Measurements from ENCODE around the gene GPANK1.

GRCh38 chr6:31697555-31697954 lies 32.8 kb upstream of the GPANK1 start:
- TF ChIP-seq CTCF (IDR thresholded peaks at IDR 0.05) (no peak), POLR2A (IDR thresholded peaks at IDR 0.05) (no peak)

Measured in prostate gland (tissue), 2 donors.